ENCODE measurements around the gene TNNI2. TPM values are rescaled to one million over a fixed set of nuclear protein-coding genes. Genes with fewer than 3 reads are reported as not detected.
"Not testable (repeated sequence)": the region's sequence is repeated elsewhere in the genome, so short reads cannot be mapped to it uniquely, and the experiment has no call there.

Gene TNNI2
- total RNA-seq, 1 experiment from 2014 or later = 7.8 TPM

DNA sequence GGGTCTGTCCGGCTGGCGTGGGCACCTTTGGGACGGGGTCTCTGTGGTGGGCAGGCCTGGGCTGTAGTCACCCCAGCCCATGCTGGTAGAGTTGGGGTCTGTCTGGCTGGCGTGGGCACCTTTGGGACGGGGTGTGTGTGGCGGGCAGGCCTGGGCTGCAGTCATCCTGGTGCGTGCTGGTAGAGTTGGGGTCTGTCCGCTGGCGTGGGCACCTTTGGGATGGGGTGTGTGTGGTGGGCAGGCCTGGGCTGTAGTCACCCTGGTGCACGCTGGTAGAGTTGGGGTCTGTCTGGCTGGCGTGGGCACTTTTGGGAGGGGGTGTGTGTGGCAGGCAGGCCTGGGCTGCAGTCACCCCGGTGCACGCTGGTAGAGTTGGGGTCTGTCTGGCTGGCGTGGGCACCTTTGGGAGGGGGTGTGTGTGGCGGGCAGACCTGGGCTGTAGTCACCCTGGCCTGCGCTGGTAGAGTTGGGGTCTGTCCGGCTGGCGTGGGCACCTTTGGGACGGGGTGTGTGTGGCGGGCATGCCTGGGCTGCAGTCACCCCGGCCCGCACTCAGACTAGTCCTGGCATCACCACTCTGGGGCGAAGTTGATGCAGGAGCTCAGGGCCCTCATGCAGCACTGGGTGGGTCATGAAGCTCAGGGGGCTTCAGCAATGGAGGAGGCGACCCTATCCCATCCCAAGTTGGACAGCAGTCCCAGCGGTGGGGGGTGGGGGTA is 33.6 kb downstream of the TNNI2 start:
- no peaks in the 10 kb centered on the region for H4K20me1 ChIP-seq (ENCODE audit: insufficient read depth)
- no peaks in the 10 kb centered on the region for H3K4me1 ChIP-seq (replicated peaks; ENCODE audit: insufficient read depth)
- H3K4me2 ChIP-seq = no peak overlapping the region
- no TSS peak for BruUV-seq (replicated peaks)
- H3K4me3 ChIP-seq = no peak overlapping the region
- H3F3A ChIP-seq (ENCODE audit: insufficient read depth, low read depth) = no peaks in the 10 kb centered on the region
- no peaks in the 10 kb centered on the region for H3K79me2 ChIP-seq (ENCODE audit: low read depth)
- CTCF ChIA-PET = no interaction called here
- POLR2A ChIA-PET (ENCODE audit: unreplicated experiment) = no interaction called here
- H3K27ac ChIP-seq = no peak overlapping the region
- 0 out of 2 replicates have a peak, but pooled peaks cover 11% of the 10 kb centered on the region for H3K27me3 ChIP-seq (ENCODE audit: insufficient read depth, low read depth)
- DNase-seq = no peak
- intact Hi-C loops (cut with micrococcal nuclease; ENCODE audit: unreplicated experiment) = no loop called here
- H3K9me2 ChIP-seq (ENCODE audit: insufficient read depth) = no peaks in the 10 kb centered on the region
- H3K9me3 ChIP-seq (ENCODE audit: insufficient read depth, low read depth) = no peaks in the 10 kb centered on the region
- TF ChIP-seq EZH2 (IDR thresholded peaks at IDR 0.05; ENCODE audit: low read depth) = no peak
- TF ChIP-seq, protein P1, sequence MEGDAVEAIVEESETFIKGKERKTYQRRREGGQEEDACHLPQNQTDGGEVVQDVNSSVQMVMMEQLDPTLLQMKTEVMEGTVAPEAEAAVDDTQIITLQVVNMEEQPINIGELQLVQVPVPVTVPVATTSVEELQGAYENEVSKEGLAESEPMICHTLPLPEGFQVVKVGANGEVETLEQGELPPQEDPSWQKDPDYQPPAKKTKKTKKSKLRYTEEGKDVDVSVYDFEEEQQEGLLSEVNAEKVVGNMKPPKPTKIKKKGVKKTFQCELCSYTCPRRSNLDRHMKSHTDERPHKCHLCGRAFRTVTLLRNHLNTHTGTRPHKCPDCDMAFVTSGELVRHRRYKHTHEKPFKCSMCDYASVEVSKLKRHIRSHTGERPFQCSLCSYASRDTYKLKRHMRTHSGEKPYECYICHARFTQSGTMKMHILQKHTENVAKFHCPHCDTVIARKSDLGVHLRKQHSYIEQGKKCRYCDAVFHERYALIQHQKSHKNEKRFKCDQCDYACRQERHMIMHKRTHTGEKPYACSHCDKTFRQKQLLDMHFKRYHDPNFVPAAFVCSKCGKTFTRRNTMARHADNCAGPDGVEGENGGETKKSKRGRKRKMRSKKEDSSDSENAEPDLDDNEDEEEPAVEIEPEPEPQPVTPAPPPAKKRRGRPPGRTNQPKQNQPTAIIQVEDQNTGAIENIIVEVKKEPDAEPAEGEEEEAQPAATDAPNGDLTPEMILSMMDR (conservative IDR thresholded peaks at IDR 0.05) = no peak
- no peaks in the 10 kb centered on the region for H3K36me3 ChIP-seq (ENCODE audit: low read depth)
- H2AFZ ChIP-seq = no peak overlapping the region

DNA sequence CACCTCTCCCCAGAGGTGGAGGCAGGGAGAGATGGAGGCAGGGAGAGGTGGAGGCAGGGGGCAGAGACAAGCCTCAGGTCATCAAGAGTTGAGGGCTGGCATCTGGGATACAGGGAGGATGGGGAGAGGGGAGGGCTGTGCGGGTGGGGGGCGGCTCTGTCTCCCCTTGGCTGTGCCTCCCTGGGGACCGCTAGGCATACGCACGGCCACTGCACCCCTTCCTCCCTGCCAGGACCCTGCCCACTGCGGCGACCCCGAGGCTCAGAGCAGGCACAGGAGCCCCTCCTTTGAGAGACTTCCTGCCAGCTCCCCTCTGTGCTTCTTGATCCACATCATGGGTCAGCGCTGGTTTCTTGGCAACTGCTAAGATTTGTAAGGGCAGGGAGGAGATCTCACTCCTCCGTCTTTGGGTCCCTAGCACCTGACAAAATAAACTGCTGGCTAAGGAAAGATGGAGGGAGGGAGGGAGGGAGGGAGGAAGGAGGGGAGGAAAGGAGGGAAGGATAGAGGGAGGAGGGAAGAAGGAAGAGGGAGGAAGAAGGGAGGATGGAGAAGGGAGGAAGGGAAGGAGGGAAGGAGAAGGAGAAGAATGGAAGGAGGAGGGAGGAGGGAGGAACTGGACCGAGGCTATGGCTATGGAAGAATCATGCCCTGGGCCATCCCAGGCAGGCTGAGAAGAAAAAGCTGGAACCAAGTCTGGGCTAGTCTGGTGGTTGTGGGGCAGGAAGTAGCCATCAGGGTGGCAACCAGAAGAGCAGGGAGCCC is 34.4 kb downstream of the TNNI2 start:
- H3K4me3 ChIP-seq = no peak overlapping the region
- DNase-seq = no peak
- H3K27ac ChIP-seq = no peak overlapping the region
- no peaks in the 10 kb centered on the region for H3K4me1 ChIP-seq (replicated peaks; ENCODE audit: insufficient read depth)
- H3K9me2 ChIP-seq (ENCODE audit: insufficient read depth) = no peaks in the 10 kb centered on the region
- ChIA-PET POLR2A (ENCODE audit: unreplicated experiment) (no interaction called here), CTCF (no interaction called here)
- no peaks in the 10 kb centered on the region for H4K20me1 ChIP-seq (ENCODE audit: insufficient read depth)
- H3F3A ChIP-seq (ENCODE audit: insufficient read depth, low read depth) = no peaks in the 10 kb centered on the region
- no peaks in the 10 kb centered on the region for H3K9me3 ChIP-seq (ENCODE audit: insufficient read depth, low read depth)
- TF ChIP-seq, protein P1 (conservative IDR thresholded peaks at IDR 0.05) = no peak
- no peak for TF ChIP-seq EZH2 (IDR thresholded peaks at IDR 0.05; ENCODE audit: low read depth)
- intact Hi-C loops (cut with micrococcal nuclease; ENCODE audit: unreplicated experiment) = no loop called here
- BruUV-seq (replicated peaks) = no TSS peak
- 0 out of 2 replicates have a peak, but pooled peaks cover 11% of the 10 kb centered on the region for H3K27me3 ChIP-seq (ENCODE audit: insufficient read depth, low read depth)
- no peak overlapping the region for H2AFZ ChIP-seq
- no peak overlapping the region for H3K4me2 ChIP-seq
- H3K36me3 ChIP-seq (ENCODE audit: low read depth) = no peaks in the 10 kb centered on the region
- no peaks in the 10 kb centered on the region for H3K79me2 ChIP-seq (ENCODE audit: low read depth)

DNA sequence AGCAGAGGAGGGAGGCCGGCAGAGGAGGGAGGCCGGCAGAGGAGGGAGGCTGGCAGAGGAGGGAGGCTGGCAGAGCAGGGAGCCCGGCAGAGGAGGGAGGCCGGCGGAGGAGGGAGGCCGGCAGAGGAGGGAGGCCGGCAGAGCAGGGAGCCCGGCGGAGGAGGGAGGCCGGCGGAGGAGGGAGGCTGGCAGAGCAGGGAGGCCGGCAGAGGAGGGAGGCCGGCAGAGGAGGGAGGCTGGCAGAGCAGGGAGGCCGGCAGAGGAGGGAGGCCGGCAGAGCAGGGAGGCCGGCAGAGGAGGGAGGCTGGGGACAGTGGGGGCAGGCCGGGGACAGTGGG is 35.0 kb downstream of the TNNI2 start:
- intact Hi-C loops (cut with micrococcal nuclease; ENCODE audit: unreplicated experiment); H3K4me2 ChIP-seq; BruUV-seq (replicated peaks): not testable (repeated sequence)

DNA sequence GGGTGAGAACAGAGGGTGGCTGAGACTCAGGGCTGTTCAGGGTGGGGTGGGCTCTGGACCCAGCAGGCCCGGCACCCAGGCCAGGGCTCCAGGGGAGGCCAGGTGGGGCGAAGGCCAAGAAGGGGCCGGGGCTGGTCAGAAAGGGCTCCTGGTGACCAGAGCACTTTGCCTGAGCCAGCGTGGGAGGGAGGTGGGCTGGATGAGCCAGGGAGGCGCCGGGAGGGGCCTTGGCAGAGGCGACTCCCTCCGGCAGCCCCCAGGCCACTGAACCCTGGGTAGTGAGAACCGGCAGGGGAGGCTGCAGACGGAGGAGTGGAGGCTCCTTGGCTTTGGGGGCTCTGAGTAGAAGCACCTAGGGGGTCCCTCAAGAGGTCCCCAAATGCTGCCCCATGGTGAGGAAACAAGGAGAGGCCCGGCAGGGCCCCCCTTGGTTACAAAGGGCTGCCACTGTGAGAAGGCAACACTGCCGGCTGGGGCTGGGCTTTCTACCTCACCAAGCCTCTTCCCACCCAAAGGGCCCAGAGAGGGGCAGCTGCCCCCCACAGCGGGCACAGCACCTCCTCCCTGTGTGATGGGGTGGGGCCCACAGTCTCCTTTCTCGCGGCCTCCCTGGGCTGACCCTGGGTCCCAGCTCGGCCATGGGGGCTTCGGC is 35.8 kb downstream of the TNNI2 start:
- H3K27ac ChIP-seq; H3K36me3 ChIP-seq (ENCODE audit: low read depth); H4K20me1 ChIP-seq (ENCODE audit: insufficient read depth); H3K9me2 ChIP-seq (ENCODE audit: insufficient read depth); H3K79me2 ChIP-seq (ENCODE audit: low read depth); H3K9me3 ChIP-seq (ENCODE audit: insufficient read depth, low read depth); POLR2A ChIA-PET (ENCODE audit: unreplicated experiment); H3F3A ChIP-seq (ENCODE audit: insufficient read depth, low read depth); DNase-seq; H3K4me2 ChIP-seq; BruUV-seq (replicated peaks); H2AFZ ChIP-seq; H3K4me1 ChIP-seq (replicated peaks; ENCODE audit: insufficient read depth); CTCF ChIA-PET; H3K4me3 ChIP-seq: not testable (repeated sequence)
- intact Hi-C loops (cut with micrococcal nuclease; ENCODE audit: unreplicated experiment) = loop anchor here (5.0 kb wide), 1 partner anchor 182 kb away; no protein-coding TSS in a partner anchor
- 0 out of 2 replicates have a peak, but pooled peaks cover 11% of the 10 kb centered on the region for H3K27me3 ChIP-seq (ENCODE audit: insufficient read depth, low read depth)

More for the DNA sequence above, 35.0 kb downstream of the TNNI2 start:
- H4K20me1 ChIP-seq (ENCODE audit: insufficient read depth); H3K9me2 ChIP-seq (ENCODE audit: insufficient read depth); H2AFZ ChIP-seq; POLR2A ChIA-PET (ENCODE audit: unreplicated experiment); H3K27ac ChIP-seq; DNase-seq; H3K9me3 ChIP-seq (ENCODE audit: insufficient read depth, low read depth); H3K4me3 ChIP-seq; H3F3A ChIP-seq (ENCODE audit: insufficient read depth, low read depth); H3K79me2 ChIP-seq (ENCODE audit: low read depth); H3K36me3 ChIP-seq (ENCODE audit: low read depth); CTCF ChIA-PET; H3K4me1 ChIP-seq (replicated peaks; ENCODE audit: insufficient read depth): not testable (repeated sequence)
- H3K27me3 ChIP-seq (ENCODE audit: insufficient read depth, low read depth) = 0 out of 2 replicates have a peak, but pooled peaks cover 11% of the 10 kb centered on the region

All from PC-9 (cell line).